Measurements from ENCODE around the gene USP11. TPM values are rescaled to one million over a fixed set of nuclear protein-coding genes. Genes with fewer than 3 reads are reported as not detected.

The USP11 gene
- total and polyA plus RNA-seq, 4 donors = 22.9 to 74.8 (median 40.2) TPM

GRCh38 chrX:47227334-47227583 lies 5.5 kb upstream of the USP11 start:
- H3K9ac ChIP-seq (ENCODE audit: insufficient read depth in 1 of 2, low read length in 2 of 2) = no peak overlapping the region
- no peak overlapping the region for H3K27ac ChIP-seq (ENCODE audit: low read depth in 1 of 2, low read length in 1 of 2)
- H3K4me1 ChIP-seq (ENCODE audit: control insufficient read depth in 5 of 5, insufficient read depth in 5 of 5, low read length in 5 of 5) = peaks cover 0 to 2% (median 0%) of the 10 kb centered on the region in 5 donors
- peaks cover 19 to 42% (median 30%) of the 10 kb centered on the region in 4 donors for H3K36me3 ChIP-seq (ENCODE audit: control insufficient read depth in 4 of 4, insufficient read depth in 4 of 4, low read length in 4 of 4)
- peaks cover 0 to 2% (median 0%) of the 10 kb centered on the region in 4 donors for H3K9me3 ChIP-seq (ENCODE audit: control insufficient read depth in 4 of 4, insufficient read depth in 3 of 4, low read length in 3 of 4)
- ATAC-seq (ENCODE audit: insufficient read depth, low FRiP score) (no peak), DNase-seq (no peak)
- 95 to 100% methylated on average over 9 of the region's 9 CpGs for WGBS, 2 donors
- H3K27me3 ChIP-seq (ENCODE audit: control insufficient read depth in 3 of 3, insufficient read depth in 3 of 3, low read length in 2 of 3) = peaks cover 0 to 6% (median 1%) of the 10 kb centered on the region in 3 donors
- no peak overlapping the region for H3K4me3 ChIP-seq
- TF ChIP-seq CTCF (IDR thresholded peaks at IDR 0.05; ENCODE audit: control extremely low read depth, extremely low read depth) = no peak

DNA sequence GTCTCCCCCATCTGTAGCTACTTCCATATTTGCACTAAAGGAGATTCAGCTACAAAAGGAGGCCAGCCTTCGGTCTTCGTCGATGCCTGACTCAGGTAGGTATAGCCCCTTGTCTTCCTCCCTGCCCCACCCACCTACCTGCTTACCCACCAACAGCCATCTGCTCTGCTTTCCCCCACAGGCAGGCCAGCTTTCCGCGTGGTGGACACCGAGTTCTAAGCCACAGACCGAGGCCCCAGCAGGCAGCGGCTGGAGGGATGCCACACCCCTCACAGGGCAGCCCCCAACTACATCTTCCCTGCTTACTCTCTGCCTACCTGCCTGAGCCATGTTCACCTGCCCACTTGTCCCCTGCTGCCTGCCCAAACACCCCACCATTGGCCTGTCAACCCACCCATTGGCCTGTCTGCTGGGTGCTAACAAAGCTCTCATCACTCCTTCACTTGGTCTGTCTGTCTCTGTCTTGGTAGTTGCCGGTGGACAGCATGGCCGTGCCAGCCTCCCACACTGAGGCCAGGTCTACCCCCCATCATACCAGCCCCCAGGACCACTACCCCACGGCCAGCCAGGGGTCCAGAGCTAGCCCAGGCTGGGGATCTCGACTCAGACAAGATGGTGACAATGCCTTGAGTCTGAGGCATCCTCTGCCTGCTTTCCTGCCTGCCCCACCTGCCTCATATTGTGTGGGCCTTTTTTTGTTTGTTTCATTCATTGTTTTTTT lies 4.1 kb upstream of the USP11 start:
- DNase-seq (no peak), ATAC-seq (ENCODE audit: insufficient read depth, low FRiP score) (no peak)
- H3K4me3 ChIP-seq = no peak overlapping the region
- 94 to 95% methylated on average over 12 of the region's 12 CpGs for WGBS, 2 donors
- H3K27me3 ChIP-seq (ENCODE audit: control insufficient read depth in 3 of 3, insufficient read depth in 3 of 3, low read length in 2 of 3) = peaks cover 0 to 6% (median 3%) of the 10 kb centered on the region in 3 donors
- peaks cover 0 to 4% (median 0%) of the 10 kb centered on the region in 4 donors for H3K9me3 ChIP-seq (ENCODE audit: control insufficient read depth in 4 of 4, insufficient read depth in 3 of 4, low read length in 3 of 4)
- no peak overlapping the region for H3K9ac ChIP-seq (ENCODE audit: insufficient read depth in 1 of 2, low read length in 2 of 2)
- H3K36me3 ChIP-seq (ENCODE audit: control insufficient read depth in 4 of 4, insufficient read depth in 4 of 4, low read length in 4 of 4) = peaks cover 19 to 39% (median 26%) of the 10 kb centered on the region in 4 donors
- TF ChIP-seq CTCF (IDR thresholded peaks at IDR 0.05; ENCODE audit: control extremely low read depth, extremely low read depth) = no peak
- no peak overlapping the region for H3K27ac ChIP-seq (ENCODE audit: low read depth in 1 of 2, low read length in 1 of 2)
- peaks cover 0 to 3% (median 0%) of the 10 kb centered on the region in 5 donors for H3K4me1 ChIP-seq (ENCODE audit: control insufficient read depth in 5 of 5, insufficient read depth in 5 of 5, low read length in 5 of 5)

DNA sequence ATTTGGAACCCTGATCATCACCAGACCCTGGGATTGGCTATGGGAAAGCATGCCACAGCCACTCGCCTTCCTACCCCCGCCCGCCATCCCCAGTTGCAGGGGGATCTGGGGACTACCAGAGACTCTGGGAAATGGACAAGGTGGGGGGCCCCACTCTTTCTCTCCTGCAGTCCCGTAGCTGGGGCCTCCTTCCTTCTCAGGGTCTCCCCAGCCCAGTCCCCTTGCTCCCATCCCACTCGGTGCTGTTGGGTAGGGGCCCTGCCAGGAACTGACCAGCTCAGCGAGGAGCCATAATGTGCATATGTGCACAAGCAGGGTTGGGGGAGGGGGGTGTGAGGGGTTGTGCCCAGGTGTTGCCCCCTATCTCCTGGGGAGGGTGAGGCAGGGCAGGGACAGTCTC lies 3.4 kb upstream of the USP11 start:
- Histone ChIP-seq H3K4me3 (no peak overlapping the region), H3K27ac (ENCODE audit: low read depth in 1 of 2, low read length in 1 of 2) (no peak overlapping the region), H3K4me1 (ENCODE audit: control insufficient read depth in 5 of 5, insufficient read depth in 5 of 5, low read length in 5 of 5) (peaks cover 0 to 3% (median 0%) of the 10 kb centered on the region in 5 donors), H3K9ac (ENCODE audit: insufficient read depth in 1 of 2, low read length in 2 of 2) (no peak overlapping the region), H3K27me3 (ENCODE audit: control insufficient read depth in 3 of 3, insufficient read depth in 3 of 3, low read length in 2 of 3) (peaks cover 0 to 7% (median under 1%) of the 10 kb centered on the region in 3 donors), H3K9me3 (ENCODE audit: control insufficient read depth in 4 of 4, insufficient read depth in 3 of 4, low read length in 3 of 4) (peaks cover 0 to 4% (median 0%) of the 10 kb centered on the region in 4 donors), H3K36me3 (ENCODE audit: control insufficient read depth in 4 of 4, insufficient read depth in 4 of 4, low read length in 4 of 4) (peaks cover 19 to 32% (median 20%) of the 10 kb centered on the region in 4 donors)
- 95 to 100% methylated on average over 4 to 6 of the region's 6 CpGs for WGBS, 2 donors
- DNase-seq (no peak), ATAC-seq (ENCODE audit: insufficient read depth, low FRiP score) (no peak)
- TF ChIP-seq CTCF (IDR thresholded peaks at IDR 0.05; ENCODE audit: control extremely low read depth, extremely low read depth) = no peak
